Vagina (tissue), 2 donors: ENCODE measurements around the gene DSG2.

Experiments
- POLR2A ChIP-seq, 2 donors: fragments of 450-650 bp; IDR thresholded peaks; one replicate each; pipeline ENCODE4 v1.6.1; 2017; ENCODE audit warnings: antibody characterized with exemption in 2 of 2, mild to moderate bottlenecking in 2 of 2, moderate library complexity in 2 of 2
- POLR2AphosphoS5 ChIP-seq, 2 donors: sonication (generic); formaldehyde crosslinking; IDR thresholded peaks; one replicate each; pipeline ENCODE4 v1.9.0; 2017; ENCODE audit warnings: antibody characterized with exemption in 2 of 2, mild to moderate bottlenecking in 2 of 2, low read depth in 1 of 2; ENCODE audit not compliant: insufficient read depth in 1 of 2
- TF ChIP-seq, protein P1 (sequence below), 3 experiments: fragments of 450-650 bp in 2 of 3; fragments of 200-600 bp in 1 of 3; sonication (generic) in 1 of 3; IDR thresholded peaks; one replicate each; pipeline ENCODE4 v1.5.1; 2017 to 2019; ENCODE audit warnings: antibody characterized with exemption in 3 of 3, mild to moderate bottlenecking in 2 of 3, moderate library complexity in 2 of 3

DNA sequence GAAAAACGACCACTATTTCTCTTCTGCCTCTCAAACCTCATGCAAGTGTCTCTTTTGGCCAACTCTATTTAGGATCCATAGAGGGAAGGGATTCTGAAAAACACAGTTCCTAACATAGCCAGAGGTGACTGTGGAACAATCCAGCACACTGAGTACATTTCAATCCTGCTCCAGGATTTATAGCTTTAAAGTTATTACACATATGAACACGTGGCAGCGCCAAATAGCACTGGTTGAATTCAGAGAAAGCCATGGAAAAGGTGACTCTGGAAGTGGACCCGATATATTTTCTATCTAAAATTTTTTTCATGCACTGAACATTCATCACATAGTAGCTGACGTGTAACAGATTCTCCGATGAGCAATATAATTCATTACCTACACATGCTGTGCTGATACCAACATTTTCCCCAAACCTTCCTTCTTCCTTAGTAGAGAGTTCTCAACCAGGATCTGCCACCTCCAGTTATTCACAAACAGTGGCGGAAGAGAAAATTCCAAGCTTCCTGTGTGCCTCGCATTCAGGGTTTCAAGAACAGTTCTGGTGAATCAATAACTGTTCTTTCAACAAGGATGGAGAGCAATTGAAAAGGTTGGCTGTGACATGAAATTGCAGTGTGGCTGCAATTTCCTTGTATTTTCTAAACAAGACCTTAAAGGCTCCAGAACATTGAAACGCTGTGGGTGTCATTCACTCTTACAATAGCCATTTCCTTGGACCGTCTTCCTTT lies 68.0 kb downstream of the DSG2 start:
- TF ChIP-seq, protein P1, sequence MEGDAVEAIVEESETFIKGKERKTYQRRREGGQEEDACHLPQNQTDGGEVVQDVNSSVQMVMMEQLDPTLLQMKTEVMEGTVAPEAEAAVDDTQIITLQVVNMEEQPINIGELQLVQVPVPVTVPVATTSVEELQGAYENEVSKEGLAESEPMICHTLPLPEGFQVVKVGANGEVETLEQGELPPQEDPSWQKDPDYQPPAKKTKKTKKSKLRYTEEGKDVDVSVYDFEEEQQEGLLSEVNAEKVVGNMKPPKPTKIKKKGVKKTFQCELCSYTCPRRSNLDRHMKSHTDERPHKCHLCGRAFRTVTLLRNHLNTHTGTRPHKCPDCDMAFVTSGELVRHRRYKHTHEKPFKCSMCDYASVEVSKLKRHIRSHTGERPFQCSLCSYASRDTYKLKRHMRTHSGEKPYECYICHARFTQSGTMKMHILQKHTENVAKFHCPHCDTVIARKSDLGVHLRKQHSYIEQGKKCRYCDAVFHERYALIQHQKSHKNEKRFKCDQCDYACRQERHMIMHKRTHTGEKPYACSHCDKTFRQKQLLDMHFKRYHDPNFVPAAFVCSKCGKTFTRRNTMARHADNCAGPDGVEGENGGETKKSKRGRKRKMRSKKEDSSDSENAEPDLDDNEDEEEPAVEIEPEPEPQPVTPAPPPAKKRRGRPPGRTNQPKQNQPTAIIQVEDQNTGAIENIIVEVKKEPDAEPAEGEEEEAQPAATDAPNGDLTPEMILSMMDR (IDR thresholded peaks at IDR 0.05) = no peak
- TF ChIP-seq POLR2A (IDR thresholded peaks at IDR 0.05) (no peak), POLR2AphosphoS5 (IDR thresholded peaks at IDR 0.05; ENCODE audit: insufficient read depth in 1 of 2, low read depth in 1 of 2) (no peak)
